Measurements from ENCODE around the gene SND1. TPM values are rescaled to one million over a fixed set of nuclear protein-coding genes. Genes with fewer than 3 reads are reported as not detected.

SND1 gene
- total and polyA plus RNA-seq, 7 donors, result 29.2 to 72.8 (median 48.2) TPM

GRCh38 chr7:127928222-127928621, 276.2 kb downstream of the SND1 start:
- Histone ChIP-seq H3K27me3 (ENCODE audit: insufficient read depth in 3 of 3, low read length in 2 of 3) (no peaks in the 10 kb centered on the region), H3K4me1 (no peaks in the 10 kb centered on the region), H3K27ac (no peak overlapping the region), H3K9me3 (no peaks in the 10 kb centered on the region), H3K36me3 (ENCODE audit: insufficient read depth in 1 of 2, low read depth in 1 of 2) (peaks cover 6 to 17% of the 10 kb centered on the region in 2 donors), H3K4me3 (no peak overlapping the region)
- DNase-seq (no peak), ATAC-seq (no peak)
- intact Hi-C loops (cut with DNase I), result no loop called here
- no peak for TF ChIP-seq CTCF (IDR thresholded peaks at IDR 0.05)
- WGBS, 3 donors, result 93 to 98% (median 97%) methylated on average over 3 of the region's 3 CpGs

DNA sequence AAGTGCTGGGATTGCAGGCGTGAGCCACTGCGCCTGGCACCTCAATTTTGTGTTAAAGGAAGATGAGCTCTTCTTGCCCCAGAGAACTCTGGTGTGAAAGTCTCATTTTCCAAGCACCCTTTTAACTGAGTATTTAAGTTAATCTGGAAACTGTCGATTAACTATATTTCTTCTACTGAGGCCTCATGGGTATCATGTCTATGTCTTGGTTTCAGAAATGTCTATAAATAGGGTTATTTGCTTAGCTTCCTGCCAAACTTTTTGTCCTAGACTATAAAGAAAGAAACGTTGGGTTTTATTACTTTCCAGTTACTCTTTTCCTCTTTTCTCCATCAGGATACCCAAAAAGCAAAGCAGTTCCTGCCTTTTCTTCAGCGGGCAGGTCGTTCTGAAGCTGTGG, 276.9 kb downstream of the SND1 start:
- Histone ChIP-seq H3K4me1 (no peaks in the 10 kb centered on the region), H3K4me3 (no peak overlapping the region), H3K36me3 (ENCODE audit: insufficient read depth in 1 of 2, low read depth in 1 of 2) (peaks cover 6 to 17% of the 10 kb centered on the region in 2 donors), H3K9me3 (no peaks in the 10 kb centered on the region), H3K27ac (no peak overlapping the region), H3K27me3 (ENCODE audit: insufficient read depth in 3 of 3, low read length in 2 of 3) (no peaks in the 10 kb centered on the region)
- ATAC-seq (no peak), DNase-seq (no peak)
- intact Hi-C loops (cut with DNase I), result no loop called here
- WGBS, 3 donors, result 81 to 82% (median 81%) methylated on average over 6 of the region's 6 CpGs
- TF ChIP-seq CTCF (IDR thresholded peaks at IDR 0.05), result no peak

DNA sequence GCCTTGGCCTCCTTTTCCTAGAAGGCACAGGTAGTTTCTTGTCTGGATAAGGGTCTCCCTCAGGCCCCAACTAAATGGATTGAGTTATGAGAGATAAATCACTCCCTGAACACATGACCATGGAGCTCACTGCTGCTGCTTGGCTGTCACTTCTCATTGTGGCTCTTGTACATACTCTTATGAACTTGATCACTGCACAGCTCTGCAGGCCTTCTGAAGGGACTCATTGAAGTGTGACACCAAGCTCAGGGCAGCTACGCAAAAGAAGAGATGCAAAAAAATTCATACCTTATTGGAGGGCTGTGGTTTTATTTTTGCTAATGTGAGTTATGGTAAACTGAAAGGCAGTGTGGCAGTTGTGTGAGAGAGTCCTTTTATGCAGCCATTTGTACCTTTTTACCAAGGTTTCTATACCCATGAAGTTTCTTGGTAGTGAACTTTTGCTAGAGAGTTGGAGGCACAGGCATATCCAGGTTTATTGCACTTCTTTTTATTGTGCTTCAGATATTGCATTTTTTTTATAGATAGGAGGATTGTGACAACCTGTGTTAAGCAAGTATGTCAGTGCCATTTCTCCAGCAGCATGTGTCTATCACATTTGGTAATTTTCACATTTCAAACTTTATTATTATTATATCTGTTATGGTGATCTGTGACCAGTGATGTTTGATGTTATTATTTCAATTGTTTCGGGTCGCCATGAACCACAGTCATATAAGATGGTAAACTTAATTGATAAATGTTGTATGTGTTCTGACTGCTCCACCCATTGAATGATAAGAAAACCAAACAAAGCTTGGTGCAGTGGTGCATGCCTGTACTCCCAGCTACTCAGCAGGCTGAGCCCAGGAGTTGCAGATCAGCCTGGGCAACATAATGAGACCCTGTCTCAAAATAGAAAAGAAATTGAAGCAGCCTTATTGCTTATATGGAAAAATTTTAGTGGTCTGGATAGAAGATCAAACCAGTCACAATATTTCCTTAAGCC, 278.6 kb downstream of the SND1 start:
- DNase-seq (no peak), ATAC-seq (no peak)
- 97 to 99% (median 98%) methylated on average over 3 of the region's 3 CpGs for WGBS, 3 donors
- no peak overlapping the region for H3K4me3 ChIP-seq
- intact Hi-C loops (cut with DNase I), result loop anchor here in 1 of 2 donors (10.0 kb wide), 1 partner anchor 216 kb away; no protein-coding TSS in a partner anchor
- H3K27ac ChIP-seq, result no peak overlapping the region
- TF ChIP-seq CTCF (IDR thresholded peaks at IDR 0.05), result no peak
- H3K36me3 ChIP-seq (ENCODE audit: insufficient read depth in 1 of 2, low read depth in 1 of 2), result peaks cover 8 to 17% of the 10 kb centered on the region in 2 donors
- no peaks in the 10 kb centered on the region for H3K9me3 ChIP-seq
- no peaks in the 10 kb centered on the region for H3K4me1 ChIP-seq
- no peaks in the 10 kb centered on the region for H3K27me3 ChIP-seq (ENCODE audit: insufficient read depth in 3 of 3, low read length in 2 of 3)

DNA sequence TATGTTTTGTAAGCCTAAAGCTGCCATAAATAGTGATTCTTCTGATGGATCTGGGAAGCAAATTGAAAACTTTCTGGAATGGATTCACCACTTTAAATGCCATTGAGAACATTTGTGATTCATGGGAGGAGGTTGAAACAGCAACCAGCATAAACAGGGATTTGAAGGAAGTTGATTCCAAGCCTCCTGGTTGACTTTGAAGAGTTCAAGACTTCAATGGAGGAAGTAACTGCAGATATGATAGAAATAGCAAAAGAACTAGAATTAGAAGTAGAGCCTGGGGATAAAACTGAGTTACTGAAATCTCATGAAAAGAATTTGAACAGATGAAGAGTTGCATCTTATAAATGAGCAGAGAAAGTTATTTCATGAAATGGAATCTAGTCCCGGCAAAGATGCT, 280.1 kb downstream of the SND1 start:
- Histone ChIP-seq H3K9me3 (no peaks in the 10 kb centered on the region), H3K36me3 (ENCODE audit: insufficient read depth in 1 of 2, low read depth in 1 of 2) (peaks cover 9 to 17% of the 10 kb centered on the region in 2 donors), H3K4me1 (no peaks in the 10 kb centered on the region), H3K27me3 (ENCODE audit: insufficient read depth in 3 of 3, low read length in 2 of 3) (no peaks in the 10 kb centered on the region), H3K27ac (no peak overlapping the region), H3K4me3 (no peak overlapping the region)
- DNase-seq (no peak), ATAC-seq (no peak)
- no peak for TF ChIP-seq CTCF (IDR thresholded peaks at IDR 0.05)
- 92 to 97% (median 95%) methylated on average over 1 of the region's 1 CpG for WGBS, 3 donors
- intact Hi-C loops (cut with DNase I), result loop anchor here in 1 of 2 donors (10.0 kb wide), 1 partner anchor 217 kb away; no protein-coding TSS in a partner anchor
